ENCODE measurements around the gene LRRC3B.

LRRC3B gene

GRCh38 chr3:26721047-26721446 is 98.5 kb downstream of the LRRC3B start:
- POLR2A ChIA-PET = no interaction called here
- no peak for DNase-seq (ENCODE audit: extremely low spot score)
- CTCF ChIA-PET = interaction anchor here (1.1 to 3.3 kb wide), 4 partner anchors 8 to 15 kb away, joined by 3 to 21 read pairs (median 4); no protein-coding TSS in a partner anchor

GRCh38 chr3:26731843-26732242 is 109.3 kb downstream of the LRRC3B start:
- no peak for TF ChIP-seq CTCF (IDR thresholded peaks at IDR 0.05; ENCODE audit: control extremely low read depth, extremely low read depth, low read depth, missing control alignments)
- ChIA-PET POLR2A (no interaction called here), CTCF (no interaction called here)
- DNase-seq (ENCODE audit: extremely low spot score) = no peak

More at GRCh38 chr3:26721047-26721446, 98.5 kb downstream of the LRRC3B start:
- no peak for TF ChIP-seq CTCF (IDR thresholded peaks at IDR 0.05; ENCODE audit: control extremely low read depth, extremely low read depth, low read depth, missing control alignments)

GRCh38 chr3:26750263-26750662 is 127.7 kb downstream of the LRRC3B start:
- no peak for DNase-seq (ENCODE audit: extremely low spot score)
- TF ChIP-seq CTCF (IDR thresholded peaks at IDR 0.05; ENCODE audit: control extremely low read depth, extremely low read depth, low read depth, missing control alignments) = no peak
- ChIA-PET POLR2A (no interaction called here), CTCF (no interaction called here)

GRCh38 chr3:26752466-26752865 is 129.9 kb downstream of the LRRC3B start:
- TF ChIP-seq CTCF (IDR thresholded peaks at IDR 0.05; ENCODE audit: control extremely low read depth, extremely low read depth, low read depth, missing control alignments) = no peak
- ChIA-PET CTCF (interaction anchor here (0.8 to 1.8 kb wide), 2 partner anchors 8 to 9 kb away, joined by 4 read pairs; no protein-coding TSS in a partner anchor), POLR2A (no interaction called here)
- DNase-seq (ENCODE audit: extremely low spot score) = no peak

- ChIA-PET CTCF (interaction anchor here (0.8 to 1.8 kb wide), 2 partner anchors 8 to 9 kb away, joined by 4 read pairs; no protein-coding TSS in a partner anchor), POLR2A (no interaction called here)
Measured at GRCh38 chr3:26753095-26753494, 130.5 kb downstream of the LRRC3B start.

GRCh38 chr3:26757978-26758377 is 135.4 kb downstream of the LRRC3B start:
- no peak for DNase-seq (ENCODE audit: extremely low spot score)
- POLR2A ChIA-PET = no interaction called here
- TF ChIP-seq CTCF (IDR thresholded peaks at IDR 0.05; ENCODE audit: control extremely low read depth, extremely low read depth, low read depth, missing control alignments) = no peak
- CTCF ChIA-PET = no interaction called here

More at GRCh38 chr3:26753095-26753494, 130.5 kb downstream of the LRRC3B start:
- TF ChIP-seq CTCF (IDR thresholded peaks at IDR 0.05; ENCODE audit: control extremely low read depth, extremely low read depth, low read depth, missing control alignments) = no peak
- DNase-seq (ENCODE audit: extremely low spot score) = no peak
